ENCODE data around the gene SCGB1D2.

The SCGB1D2 gene

GRCh38 chr11:62280452-62280851 lies 38.4 kb downstream of the SCGB1D2 start:
- POLR2A ChIA-PET = no interaction called here

More at GRCh38 chr11:62280452-62280851, 38.4 kb downstream of the SCGB1D2 start:
- DNase-seq (ENCODE audit: extremely low spot score) = no peak
- CTCF ChIA-PET = no interaction called here
- TF ChIP-seq NFRKB (IDR thresholded peaks at IDR 0.05) = no peak
- TF ChIP-seq BHLHE40 (IDR thresholded peaks at IDR 0.05; ENCODE audit: borderline replicate concordance) = no peak
- no peak for TF ChIP-seq FOXA1 (IDR thresholded peaks at IDR 0.05)
- no peak for TF ChIP-seq ZNF384 (IDR thresholded peaks at IDR 0.05)
- no peak for TF ChIP-seq ARNT (IDR thresholded peaks at IDR 0.05)
- no peak for TF ChIP-seq FOXK2 (IDR thresholded peaks at IDR 0.05)
- TF ChIP-seq HDGF (IDR thresholded peaks at IDR 0.05; ENCODE audit: borderline replicate concordance) = no peak
- TF ChIP-seq FOXM1 (IDR thresholded peaks at IDR 0.05; ENCODE audit: borderline replicate concordance) = no peak
- no peak for TF ChIP-seq L3MBTL2 (conservative IDR thresholded peaks at IDR 0.05)
- TF ChIP-seq SUZ12 (IDR thresholded peaks at IDR 0.05) = no peak
- TF ChIP-seq SP1 (IDR thresholded peaks at IDR 0.05) = no peak
- no peak for TF ChIP-seq TARDBP (IDR thresholded peaks at IDR 0.05)
- TF ChIP-seq LEF1 (IDR thresholded peaks at IDR 0.05; ENCODE audit: borderline replicate concordance) = no peak
- TF ChIP-seq PKNOX1 (IDR thresholded peaks at IDR 0.05) = no peak
- no peak for TF ChIP-seq ELF4 (IDR thresholded peaks at IDR 0.05)
- no peak for TF ChIP-seq CTBP1 (IDR thresholded peaks at IDR 0.05; ENCODE audit: borderline replicate concordance)
